Epithelial cell of proximal tubule (primary cell): ENCODE measurements around the gene FSIP1. TPM values are rescaled to one million over a fixed set of nuclear protein-coding genes. Genes with fewer than 3 reads are reported as not detected.

Source experiments
- DNase-seq: peaks from one replicate; pipeline ENCODE4 v3.0.0-alpha.2; 2011; ENCODE audit warnings: low read depth
- H3K4me3 ChIP-seq: 2 replicates; pipeline ENCODE4 v1.5.1; 2011; ENCODE audit warnings: low read depth, mild to moderate bottlenecking, low read length
- CTCF ChIP-seq: conservative IDR thresholded peaks from 2 replicates; pipeline ENCODE4 v1.5.1; 2012; ENCODE audit warnings: low read depth, mild to moderate bottlenecking, low read length
- total RNA-seq: library from RNA; depleted of rRNA; stranded (reverse); fragments of >200 nt; gene quantifications from 2 replicates; pipeline ENCODE4 v1.2.3, GENCODE V29; 2015

FSIP1 gene
- total RNA-seq, 1 donor from 2014 or later: 1.3 TPM

GRCh38 chr15:39669661-39670060 lies 113.0 kb downstream of the FSIP1 start:
- no peak for DNase-seq
- no peak overlapping the region for H3K4me3 ChIP-seq
- TF ChIP-seq CTCF: no peak

GRCh38 chr15:39669241-39669640 lies 113.4 kb downstream of the FSIP1 start:
- TF ChIP-seq CTCF: no peak
- no peak overlapping the region for H3K4me3 ChIP-seq
- DNase-seq: no peak

GRCh38 chr15:39668457-39668856 lies 114.2 kb downstream of the FSIP1 start:
- TF ChIP-seq CTCF: no peak
- DNase-seq: no peak
- H3K4me3 ChIP-seq: no peak overlapping the region

GRCh38 chr15:39667382-39668127 lies 115.1 kb downstream of the FSIP1 start:
- H3K4me3 ChIP-seq: no peak overlapping the region
- no peak for TF ChIP-seq CTCF
- DNase-seq: no peak

GRCh38 chr15:39666677-39667076 lies 116.0 kb downstream of the FSIP1 start:
- no peak overlapping the region for H3K4me3 ChIP-seq
- TF ChIP-seq CTCF: no peak
- peak; percentile 56 for DNase-seq

- DNase-seq: peak; percentile 19
- H3K4me3 ChIP-seq: peak overlapping the region; percentile 34
- TF ChIP-seq CTCF: no peak
Measured at GRCh38 chr15:39665629-39666250, 116.9 kb downstream of the FSIP1 start.
